ENCODE data around the gene SCUBE1.

DNA sequence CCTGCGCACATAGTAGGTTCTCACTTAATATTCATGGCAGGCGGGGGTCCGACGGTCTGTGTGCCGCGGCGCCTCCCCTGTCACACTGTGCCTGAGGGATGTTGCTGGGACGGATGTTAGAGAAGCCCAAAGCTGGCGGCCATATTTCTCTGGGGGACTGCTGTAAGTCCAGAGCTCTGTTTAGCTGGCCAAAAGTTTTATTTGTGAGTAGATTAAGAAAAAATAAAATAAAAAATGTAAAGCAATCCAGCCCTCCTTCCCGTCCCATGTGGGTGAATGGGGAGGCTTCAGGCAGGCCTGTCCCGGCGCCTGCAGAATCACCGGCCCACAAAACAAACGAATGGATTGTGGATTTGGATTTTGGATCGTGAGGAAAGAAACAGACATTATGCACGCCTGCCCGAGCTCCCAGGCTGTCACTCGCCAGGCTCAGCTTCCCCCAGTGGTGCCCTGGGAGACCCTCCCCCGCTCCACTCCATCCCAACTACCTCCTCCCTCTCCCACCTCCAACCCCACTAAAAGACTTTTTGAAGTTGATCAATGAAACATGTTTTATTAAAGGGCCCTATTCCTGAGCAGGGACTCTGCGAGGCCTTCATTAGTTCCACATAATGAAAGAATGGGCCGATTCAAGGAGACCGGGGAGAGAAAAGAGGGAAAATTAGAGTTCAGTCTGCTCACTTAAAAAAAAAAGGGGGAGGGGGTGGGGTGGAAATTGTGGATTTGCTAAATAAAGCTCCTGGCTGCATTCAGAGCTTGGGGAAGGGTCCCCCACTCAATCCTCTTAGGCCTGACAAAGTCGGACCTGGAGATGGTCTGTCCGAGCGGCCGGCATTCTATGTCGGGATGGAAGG is 20.4 kb upstream of the SCUBE1 start:
- TF ChIP-seq, protein P1, sequence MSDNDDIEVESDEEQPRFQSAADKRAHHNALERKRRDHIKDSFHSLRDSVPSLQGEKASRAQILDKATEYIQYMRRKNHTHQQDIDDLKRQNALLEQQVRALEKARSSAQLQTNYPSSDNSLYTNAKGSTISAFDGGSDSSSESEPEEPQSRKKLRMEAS (IDR thresholded peaks at IDR 0.05) = no peak
- TF ChIP-seq ZBTB7A (IDR thresholded peaks at IDR 0.05; ENCODE audit: low read depth) (no peak), TAF1 (IDR thresholded peaks at IDR 0.05; ENCODE audit: low read depth) (no peak)
